ENCODE measurements around the gene OSBPL10.

DNA sequence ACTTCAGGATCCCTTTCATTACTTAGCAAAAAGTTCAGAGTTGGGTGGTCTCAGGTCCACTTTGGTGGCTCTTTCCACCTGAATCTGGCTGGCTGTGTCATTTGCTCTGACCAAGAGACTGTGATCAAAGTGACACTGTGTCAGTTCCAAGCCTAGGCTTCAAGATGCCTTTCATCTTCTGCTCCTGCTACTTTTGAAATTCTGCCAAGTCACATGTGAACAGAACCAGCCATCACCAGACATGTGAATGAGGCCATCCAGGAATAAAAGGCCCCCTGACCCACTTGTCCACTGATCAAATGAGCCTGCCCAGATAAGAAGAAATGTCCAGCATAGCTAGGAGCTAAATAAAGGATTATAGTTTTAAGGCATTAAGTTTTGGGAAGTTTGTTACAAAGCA lies 132.2 kb downstream of the OSBPL10 start:
- no peak for TF ChIP-seq EZH2 (IDR thresholded peaks at IDR 0.05; ENCODE audit: insufficient read depth, poor library complexity, severe bottlenecking)
- TF ChIP-seq EZH2phosphoT487 (IDR thresholded peaks at IDR 0.05; ENCODE audit: insufficient read depth, low read depth) = no peak

All from GM23248 (cell line).